ENCODE results near the gene PRTN3.

Gene PRTN3

DNA sequence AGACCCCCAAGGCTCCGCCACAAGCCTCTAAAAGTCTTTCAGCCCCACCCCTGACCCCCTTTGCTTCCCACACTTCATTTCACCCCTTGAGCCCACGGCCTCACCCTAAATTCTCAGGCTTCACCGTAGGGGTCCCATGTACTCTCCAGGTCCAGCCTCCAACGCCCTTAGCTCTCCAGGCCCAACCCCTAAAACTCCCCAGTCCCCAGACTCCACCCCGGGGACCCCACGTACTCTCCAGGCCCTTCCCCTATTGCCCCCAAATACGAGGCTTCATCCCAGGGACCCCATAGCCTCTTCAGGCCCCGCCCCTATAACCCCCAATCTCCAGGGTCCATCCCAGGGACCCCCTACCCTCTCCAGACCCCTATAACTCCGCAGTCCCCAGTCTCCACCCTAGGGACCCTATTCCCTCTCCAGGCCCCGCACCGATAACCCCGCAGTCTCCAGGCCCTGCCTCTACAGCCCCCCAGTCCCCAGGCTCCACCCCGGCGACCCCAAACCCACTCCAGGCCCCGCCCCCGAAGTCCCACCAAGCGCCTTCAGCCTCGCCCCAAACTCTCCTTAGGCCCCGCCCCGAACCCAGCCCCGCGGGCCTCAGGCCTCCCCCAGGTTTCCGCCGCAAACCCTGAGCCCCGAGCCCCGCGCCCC is 51.6 kb downstream of the PRTN3 start:
- no peak for DNase-seq
- Histone ChIP-seq H3K36me3 (peaks cover 39% of the 10 kb centered on the region), H3K27ac (peak overlapping the region; percentile 97), H3K9me3 (ENCODE audit: severe bottlenecking) (no peaks in the 10 kb centered on the region), H3K27me3 (ENCODE audit: insufficient read depth, low read depth, severe bottlenecking) (no peaks in the 10 kb centered on the region), H3K4me3 (ENCODE audit: low read depth, low read length) (peak overlapping the region; percentile 50)
- TF ChIP-seq, protein P1, sequence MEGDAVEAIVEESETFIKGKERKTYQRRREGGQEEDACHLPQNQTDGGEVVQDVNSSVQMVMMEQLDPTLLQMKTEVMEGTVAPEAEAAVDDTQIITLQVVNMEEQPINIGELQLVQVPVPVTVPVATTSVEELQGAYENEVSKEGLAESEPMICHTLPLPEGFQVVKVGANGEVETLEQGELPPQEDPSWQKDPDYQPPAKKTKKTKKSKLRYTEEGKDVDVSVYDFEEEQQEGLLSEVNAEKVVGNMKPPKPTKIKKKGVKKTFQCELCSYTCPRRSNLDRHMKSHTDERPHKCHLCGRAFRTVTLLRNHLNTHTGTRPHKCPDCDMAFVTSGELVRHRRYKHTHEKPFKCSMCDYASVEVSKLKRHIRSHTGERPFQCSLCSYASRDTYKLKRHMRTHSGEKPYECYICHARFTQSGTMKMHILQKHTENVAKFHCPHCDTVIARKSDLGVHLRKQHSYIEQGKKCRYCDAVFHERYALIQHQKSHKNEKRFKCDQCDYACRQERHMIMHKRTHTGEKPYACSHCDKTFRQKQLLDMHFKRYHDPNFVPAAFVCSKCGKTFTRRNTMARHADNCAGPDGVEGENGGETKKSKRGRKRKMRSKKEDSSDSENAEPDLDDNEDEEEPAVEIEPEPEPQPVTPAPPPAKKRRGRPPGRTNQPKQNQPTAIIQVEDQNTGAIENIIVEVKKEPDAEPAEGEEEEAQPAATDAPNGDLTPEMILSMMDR (IDR thresholded peaks at IDR 0.05; ENCODE audit: low read depth, low read length) = no peak

DNA sequence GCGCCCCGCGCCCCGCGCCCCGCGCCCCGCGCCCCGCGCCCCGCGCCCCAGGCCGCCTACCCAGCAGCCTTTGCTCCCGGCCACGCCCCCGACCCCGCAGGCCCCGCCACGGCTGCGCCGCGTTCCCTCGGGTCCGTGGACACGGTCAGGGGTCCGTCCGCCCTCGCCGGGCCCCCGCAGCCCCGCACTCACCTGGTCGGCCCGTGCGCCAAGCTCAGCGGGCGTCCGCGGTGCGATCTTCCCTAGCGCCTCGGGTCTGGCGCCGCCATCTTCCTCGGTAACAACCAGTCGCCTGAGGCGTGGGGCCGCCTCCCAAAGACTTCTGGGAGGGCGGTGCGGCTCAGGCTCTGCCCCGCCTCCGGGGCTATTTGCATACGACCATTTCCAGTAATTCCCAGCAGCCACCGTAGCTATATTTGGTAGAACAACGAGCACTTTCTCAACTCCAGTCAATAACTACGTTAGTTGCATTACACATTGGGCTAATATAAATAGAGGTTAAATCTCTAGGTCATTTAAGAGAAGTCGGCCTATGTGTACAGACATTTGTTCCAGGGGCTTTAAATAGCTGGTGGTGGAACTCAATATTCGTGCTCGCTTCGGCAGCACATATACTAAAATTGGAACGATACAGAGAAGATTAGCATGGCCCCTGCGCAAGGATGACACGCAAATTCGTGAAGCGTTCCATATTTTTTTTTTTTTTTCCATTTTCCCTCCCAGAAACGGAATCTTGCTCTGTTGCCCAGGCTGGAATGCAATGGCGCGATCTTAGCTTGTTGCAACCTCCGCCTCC is 52.3 kb downstream of the PRTN3 start, which contains the start of the genes MED16 and RNU6-9:
MED16 (minus strand) TSS at position 294 of the 796 bp plus-strand sequence. CDS start 2,056 bp downstream, outside the sequence.
RNU6-9 (plus strand) TSS at position 591 of the 796 bp plus-strand sequence.
- H3K27me3 ChIP-seq (ENCODE audit: insufficient read depth, low read depth, severe bottlenecking) = no peaks in the 10 kb centered on the region
- peak within 1 kb of the TSS; percentile 97 for H3K27ac ChIP-seq
- peaks cover 32% of the 10 kb centered on the region for H3K36me3 ChIP-seq
- TF ChIP-seq, protein P1 (IDR thresholded peaks at IDR 0.05; ENCODE audit: low read depth, low read length) = no peak
- peak; percentile 91 for DNase-seq
- peak within 1 kb of the TSS; percentile 50 for H3K4me3 ChIP-seq (ENCODE audit: low read depth, low read length)
- H3K9me3 ChIP-seq (ENCODE audit: severe bottlenecking) = no peaks in the 10 kb centered on the region

GRCh38 chr19:896434-896833 is 55.6 kb downstream of the PRTN3 start:
- H3K4me3 ChIP-seq (ENCODE audit: low read depth, low read length) = no peak overlapping the region
- TF ChIP-seq, protein P1 (IDR thresholded peaks at IDR 0.05; ENCODE audit: low read depth, low read length) = no peak
- H3K36me3 ChIP-seq = peaks cover 14% of the 10 kb centered on the region
- H3K27ac ChIP-seq = no peak overlapping the region
- DNase-seq = no peak
- H3K27me3 ChIP-seq (ENCODE audit: insufficient read depth, low read depth, severe bottlenecking) = no peaks in the 10 kb centered on the region
- no peaks in the 10 kb centered on the region for H3K9me3 ChIP-seq (ENCODE audit: severe bottlenecking)

GRCh38 chr19:896999-897398 is 56.2 kb downstream of the PRTN3 start:
- no peak overlapping the region for H3K4me3 ChIP-seq (ENCODE audit: low read depth, low read length)

DNA sequence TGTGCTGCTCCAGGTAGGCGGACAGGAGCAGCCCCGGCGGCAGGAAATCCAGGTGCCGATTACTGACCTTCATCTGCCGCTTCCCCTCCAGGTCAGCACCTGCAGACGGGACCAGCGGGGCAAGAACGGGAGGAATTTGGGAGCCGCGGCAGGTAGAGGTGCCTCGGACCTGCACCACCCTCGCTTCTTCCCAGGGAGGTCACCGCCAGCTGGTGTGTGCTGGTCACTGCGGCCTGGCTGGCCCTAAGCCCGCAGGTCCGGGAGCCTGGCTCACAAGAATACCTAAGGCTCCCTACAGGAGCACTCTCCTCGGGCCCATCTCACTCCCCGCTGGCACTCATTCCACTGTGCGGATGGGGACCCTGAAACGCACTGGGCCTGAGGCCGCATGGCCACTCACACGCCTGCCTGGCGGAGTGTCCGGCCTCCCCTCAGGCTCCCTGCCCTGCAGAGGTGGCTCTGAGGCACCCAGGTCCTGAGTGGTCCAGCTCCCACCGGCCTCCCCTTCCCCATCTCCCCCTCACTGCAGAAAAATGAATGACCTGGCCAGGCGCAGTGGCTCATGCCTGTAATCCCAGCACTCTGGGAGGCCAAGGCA is 56.7 kb downstream of the PRTN3 start:
- TF ChIP-seq, protein P1 (IDR thresholded peaks at IDR 0.05; ENCODE audit: low read depth, low read length) = peak; percentile 78

More at GRCh38 chr19:896999-897398, 56.2 kb downstream of the PRTN3 start:
- TF ChIP-seq, protein P1 (IDR thresholded peaks at IDR 0.05; ENCODE audit: low read depth, low read length) = no peak
- no peak for DNase-seq
- H3K9me3 ChIP-seq (ENCODE audit: severe bottlenecking) = no peaks in the 10 kb centered on the region
- H3K27ac ChIP-seq = no peak overlapping the region
- H3K36me3 ChIP-seq = peaks cover 18% of the 10 kb centered on the region
- no peaks in the 10 kb centered on the region for H3K27me3 ChIP-seq (ENCODE audit: insufficient read depth, low read depth, severe bottlenecking)

More for the DNA sequence above, 56.7 kb downstream of the PRTN3 start:
- Histone ChIP-seq H3K9me3 (ENCODE audit: severe bottlenecking) (no peaks in the 10 kb centered on the region), H3K4me3 (ENCODE audit: low read depth, low read length) (no peak overlapping the region), H3K36me3 (peaks cover 18% of the 10 kb centered on the region), H3K27me3 (ENCODE audit: insufficient read depth, low read depth, severe bottlenecking) (no peaks in the 10 kb centered on the region), H3K27ac (no peak overlapping the region)
- no peak for DNase-seq

Measured in WERI-Rb-1 (cell line).